NCI-H1417 treated with DMSO at 0.1 percent for 48 hours (cell line): ENCODE results near the gene USO1.
"Not testable (repeated sequence)": the region's sequence is repeated elsewhere in the genome, so short reads cannot be mapped to it uniquely, and the experiment has no call there.

Source experiments
- DNase-seq: peaks from one replicate; lab custom pipeline; 2025; lab: John Stamatoyannopoulos, UW

USO1 gene

DNA sequence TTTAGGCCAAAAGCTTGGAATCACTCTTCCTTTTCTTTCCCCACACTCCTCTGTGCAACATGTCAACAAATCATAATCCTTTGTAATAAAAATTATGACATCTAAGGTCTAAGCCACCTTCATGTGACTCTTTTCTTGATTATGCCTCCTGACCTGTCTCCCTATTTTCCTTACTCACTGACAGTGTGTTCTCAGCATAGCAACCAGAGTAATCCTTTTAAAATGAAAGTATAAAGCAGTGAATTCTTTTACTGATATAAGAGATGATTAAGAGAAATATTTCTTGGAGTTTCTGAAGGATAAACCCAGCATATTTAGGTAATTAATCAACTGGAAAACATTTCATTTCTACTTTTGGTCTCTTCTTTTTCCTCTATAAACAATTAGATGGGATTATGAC is 44.7 kb downstream of the USO1 start:
- no peak for DNase-seq

DNA sequence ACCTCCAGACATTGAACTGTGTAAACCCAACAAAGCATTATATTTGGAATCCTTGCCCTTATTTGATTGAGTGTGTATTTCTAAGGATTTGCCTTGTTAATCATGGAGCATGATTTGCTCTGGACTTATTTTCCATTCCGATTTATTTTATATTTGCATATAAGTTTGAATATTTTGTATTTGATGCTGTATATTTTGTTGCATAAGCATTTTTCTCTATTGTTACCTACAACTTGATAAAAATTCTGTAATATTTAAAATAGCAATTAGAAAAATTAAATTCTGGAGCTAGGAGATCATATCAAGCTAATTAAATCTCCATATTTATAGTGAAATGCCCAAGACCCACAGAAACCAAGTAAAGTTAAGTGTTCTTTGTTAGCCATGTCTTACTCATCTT is 47.2 kb downstream of the USO1 start:
- DNase-seq = no peak

DNA sequence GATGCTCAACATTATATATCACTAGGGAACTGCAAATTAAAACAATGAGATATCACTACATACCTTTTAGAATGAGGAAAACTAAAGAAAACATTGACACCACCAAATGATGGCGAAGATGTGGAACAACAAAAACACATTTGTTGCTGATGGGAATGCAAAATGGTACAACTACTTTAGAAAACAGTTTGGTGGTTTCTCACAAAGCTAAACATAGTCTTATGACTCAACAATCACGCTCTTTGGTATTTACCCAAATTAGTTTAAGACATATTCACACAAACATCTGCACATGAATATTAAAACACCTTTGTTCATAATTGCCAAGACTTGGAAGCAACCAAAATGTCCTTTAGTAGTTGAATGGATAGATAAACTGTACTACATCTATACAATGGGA is 53.2 kb downstream of the USO1 start:
- DNase-seq = no peak

DNA sequence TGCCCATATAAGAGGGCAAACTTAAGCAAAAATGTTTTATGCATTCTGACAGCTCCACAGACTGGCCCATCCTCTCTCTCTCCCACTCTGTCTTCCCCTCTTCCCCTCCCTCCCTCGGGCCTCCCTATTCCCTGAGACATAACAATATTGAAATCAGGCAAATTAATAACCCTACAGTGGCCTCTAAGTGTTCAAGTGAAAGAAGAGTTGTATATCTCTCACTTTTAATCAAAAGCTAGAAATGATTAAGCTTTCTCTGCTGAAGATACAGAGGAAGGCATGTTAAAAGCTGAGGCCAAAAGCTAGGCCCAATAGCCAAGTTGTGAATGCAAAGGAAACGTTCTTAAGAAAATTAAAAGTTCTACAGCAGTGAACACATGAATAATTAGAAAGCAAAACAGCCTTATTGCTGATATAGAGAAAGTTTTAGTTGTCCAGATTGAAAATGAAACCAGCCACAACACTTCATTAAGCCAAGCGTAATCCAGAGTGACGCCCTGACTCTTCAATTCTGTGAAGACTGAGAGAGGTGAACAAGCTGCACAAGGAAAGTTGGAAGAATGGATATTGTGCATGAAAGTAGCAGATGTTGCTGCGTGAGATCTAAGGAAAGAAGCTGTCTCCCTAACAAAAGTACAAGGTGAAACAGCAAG is 54.9 kb downstream of the USO1 start:
- no peak for DNase-seq

DNA sequence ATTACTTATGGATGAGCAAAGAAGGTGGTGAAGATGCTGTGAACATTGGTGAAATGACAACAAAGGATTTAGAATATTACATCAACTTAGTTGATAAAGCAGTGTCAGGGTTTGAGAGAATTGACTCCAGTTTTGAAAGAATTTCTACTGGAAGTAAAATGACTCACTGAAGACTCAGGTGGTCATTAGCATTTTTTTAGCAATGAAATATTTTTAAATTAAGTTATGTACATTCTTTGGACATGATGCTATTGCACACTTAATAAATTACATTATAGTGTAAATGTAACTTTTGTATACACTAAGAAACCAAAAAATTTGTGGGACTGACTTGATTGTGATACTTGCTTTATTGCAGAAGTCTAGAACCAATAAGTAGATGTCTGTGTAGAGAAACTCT is 56.9 kb downstream of the USO1 start:
- DNase-seq = no peak

DNA sequence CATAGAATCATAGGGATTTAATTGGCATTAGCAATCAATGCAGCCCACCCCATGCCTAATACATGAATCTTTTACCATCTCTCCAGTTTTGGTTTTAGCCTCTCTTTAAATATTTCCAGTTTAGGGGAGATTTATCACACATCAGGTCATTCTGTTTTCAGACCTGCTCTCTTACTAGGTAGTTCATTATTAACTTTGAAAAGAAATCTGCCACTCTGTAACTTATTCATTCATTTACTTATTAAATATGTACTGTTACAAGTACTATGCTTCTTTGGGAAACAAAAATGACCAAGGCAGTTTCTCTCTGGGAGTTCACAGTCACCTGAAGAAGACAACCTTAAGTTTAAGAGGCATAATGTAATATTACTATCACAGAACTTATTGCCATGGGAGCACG is 62.1 kb downstream of the USO1 start:
- no peak for DNase-seq

DNA sequence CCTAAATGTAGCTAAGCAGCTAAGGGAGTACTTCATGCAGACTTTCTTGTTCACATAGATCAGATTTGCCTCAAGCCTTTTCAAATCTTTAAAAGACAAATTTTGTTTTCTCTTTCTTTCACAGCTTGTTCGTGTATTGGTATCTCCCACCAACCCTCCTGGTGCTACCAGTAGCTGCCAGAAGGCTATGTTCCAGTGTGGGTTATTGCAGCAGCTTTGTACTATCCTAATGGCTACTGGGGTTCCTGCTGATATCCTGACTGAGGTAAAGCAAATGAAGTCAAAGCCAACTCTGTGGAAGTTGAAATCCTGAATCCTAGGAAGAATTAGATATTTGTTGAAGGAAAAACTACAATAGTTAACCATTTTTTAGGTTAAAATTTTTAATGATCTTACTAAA is 62.6 kb downstream of the USO1 start:
- no peak for DNase-seq

DNA sequence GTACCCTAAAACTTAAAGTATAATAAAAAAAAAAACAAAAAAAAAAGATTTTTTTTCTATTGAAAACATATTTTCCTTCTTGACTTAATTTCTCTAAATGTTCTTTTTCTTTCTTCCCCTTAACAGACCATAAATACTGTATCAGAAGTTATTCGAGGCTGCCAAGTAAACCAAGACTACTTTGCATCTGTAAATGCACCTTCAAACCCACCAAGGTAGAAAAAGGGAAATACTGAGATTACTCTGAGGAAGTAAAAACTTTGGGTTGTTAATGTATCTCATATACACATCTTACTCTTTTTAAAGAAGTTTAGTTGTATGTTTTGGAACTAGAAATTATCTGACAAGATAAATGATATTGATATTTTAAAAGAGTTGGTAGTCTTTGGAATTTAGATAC is 65.6 kb downstream of the USO1 start:
- DNase-seq = no peak

DNA sequence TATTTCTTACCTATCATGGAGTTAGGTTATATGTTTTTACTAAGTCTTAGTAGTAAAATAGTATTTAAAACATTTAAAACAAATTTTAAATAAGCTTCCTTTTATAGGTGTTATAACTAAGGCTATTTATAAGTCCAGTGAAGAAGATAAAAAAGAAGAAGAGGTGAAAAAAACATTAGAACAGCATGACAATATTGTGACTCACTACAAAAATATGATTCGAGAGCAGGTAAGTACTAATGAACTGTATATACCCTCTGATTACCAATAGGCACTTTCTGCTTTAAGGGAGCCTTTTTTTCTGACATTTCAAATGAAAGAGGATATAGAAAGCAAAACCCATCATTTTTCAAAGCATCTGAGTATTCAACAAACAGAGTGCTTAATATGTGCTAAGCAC is 76.6 kb downstream of the USO1 start:
- DNase-seq = no peak

DNA sequence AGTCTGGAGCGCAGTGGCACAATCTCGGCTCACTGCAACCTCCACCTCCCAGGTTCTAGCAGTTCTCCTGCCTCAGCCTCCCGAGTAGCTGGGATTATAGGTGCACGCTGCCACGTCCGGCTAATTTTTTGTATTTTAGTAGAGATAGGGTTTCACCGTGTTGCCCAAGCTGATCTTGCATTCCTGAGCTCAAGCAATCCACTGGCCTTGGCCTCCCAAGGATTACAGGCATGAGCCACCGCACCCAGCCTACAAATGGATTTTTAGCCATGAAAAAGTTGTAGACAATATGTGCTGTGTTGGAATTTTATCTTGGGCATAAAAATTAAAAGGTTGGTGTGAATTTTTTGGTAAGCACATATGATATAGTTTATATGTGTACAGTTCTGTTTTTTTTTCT is 81.7 kb downstream of the USO1 start:
- not testable (repeated sequence) for DNase-seq

DNA sequence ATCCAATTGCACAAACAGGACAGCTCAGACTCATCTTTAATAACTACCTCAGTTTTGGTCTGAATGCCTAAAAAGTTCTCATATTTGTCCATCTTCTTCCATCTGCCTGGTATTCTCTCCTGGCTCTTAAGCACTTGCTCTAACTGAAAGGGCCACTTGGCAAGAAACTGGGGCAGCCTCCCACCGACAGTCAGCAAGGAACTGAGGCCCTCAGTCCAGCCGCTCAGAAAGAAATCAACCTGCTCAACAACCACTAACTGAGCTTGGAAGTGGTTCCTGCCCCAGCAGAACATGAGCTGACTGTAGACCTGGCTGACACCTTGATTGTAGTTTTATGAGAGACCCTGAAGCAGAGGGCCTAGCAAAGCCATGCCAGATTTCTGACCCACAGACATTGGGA is 93.5 kb downstream of the USO1 start:
- no peak for DNase-seq

DNA sequence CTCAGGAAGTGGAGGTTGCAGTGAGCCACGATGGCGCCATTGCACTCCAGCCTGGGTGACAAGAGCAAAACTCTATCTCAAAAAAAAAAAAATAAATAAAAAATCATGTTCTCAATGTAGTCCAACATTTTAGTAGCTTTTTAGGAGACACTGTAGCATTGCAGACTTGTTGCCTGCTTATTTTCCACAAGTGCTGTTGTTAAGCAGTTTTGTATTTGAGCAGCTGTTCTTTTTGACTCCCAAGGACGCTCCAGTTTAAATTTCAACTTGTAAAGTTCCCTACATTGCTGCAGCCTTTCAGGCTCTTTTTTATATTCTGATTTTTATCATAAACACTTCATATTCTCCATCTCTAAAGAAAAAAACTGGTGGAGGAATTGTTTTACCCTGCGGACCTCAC is 94.7 kb downstream of the USO1 start:
- no peak for DNase-seq

DNA sequence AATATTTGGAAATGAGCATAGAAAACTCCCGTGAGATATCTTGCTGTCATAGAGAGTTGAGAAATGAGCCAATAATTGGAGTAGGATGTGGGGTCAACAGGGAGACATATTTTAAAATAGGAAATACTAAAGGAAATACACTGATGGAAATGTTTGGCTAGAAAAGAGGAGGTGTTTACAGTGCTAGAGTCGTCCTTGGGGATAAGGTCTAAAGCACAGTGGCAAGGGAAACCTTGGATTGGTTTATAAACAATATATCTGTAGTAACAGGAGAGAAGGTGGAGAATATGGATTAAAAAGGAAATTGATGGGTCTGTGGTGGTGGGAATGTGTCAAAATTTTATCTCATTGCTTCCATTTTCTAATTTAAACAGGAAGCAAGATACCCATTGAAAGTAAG is 95.8 kb downstream of the USO1 start:
- DNase-seq = no peak

DNA sequence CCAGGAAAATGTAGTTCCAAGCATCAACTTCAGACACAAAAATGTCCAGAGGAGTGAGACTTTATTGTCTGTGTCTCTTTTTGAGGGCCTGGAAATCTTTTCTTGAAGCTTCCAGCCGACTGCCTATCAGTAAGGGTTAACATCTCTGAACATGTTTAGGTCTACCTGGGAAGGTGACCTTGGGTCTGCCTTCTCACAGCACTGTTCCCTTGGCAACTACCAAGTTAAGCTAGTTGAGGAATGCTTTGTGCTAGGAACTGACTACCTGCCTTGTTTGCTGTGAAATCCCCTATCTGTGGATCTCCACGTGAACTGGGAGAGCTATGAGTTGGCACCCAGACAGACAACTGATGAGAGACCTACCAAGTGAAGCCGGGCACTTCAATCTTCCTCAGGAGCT is 96.3 kb downstream of the USO1 start:
- no peak for DNase-seq

DNA sequence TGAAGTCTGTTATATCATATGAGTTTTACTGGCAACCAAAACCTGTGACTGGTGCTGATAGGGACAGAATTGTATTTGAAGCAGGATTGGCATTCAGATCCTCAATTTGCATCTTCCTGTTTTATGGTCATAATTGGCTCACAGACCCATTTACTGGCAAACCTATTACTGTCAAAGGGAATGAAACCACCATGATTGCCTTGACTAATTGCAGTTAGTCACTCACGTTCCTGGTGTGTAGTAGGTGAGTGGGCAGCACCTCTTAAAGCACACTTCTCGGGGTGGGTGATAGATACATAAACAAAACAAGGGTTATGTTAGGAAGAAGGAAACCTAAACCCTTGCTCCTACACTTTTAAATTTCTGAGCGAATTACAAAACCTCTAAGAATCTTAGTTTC is 96.8 kb downstream of the USO1 start:
- no peak for DNase-seq

DNA sequence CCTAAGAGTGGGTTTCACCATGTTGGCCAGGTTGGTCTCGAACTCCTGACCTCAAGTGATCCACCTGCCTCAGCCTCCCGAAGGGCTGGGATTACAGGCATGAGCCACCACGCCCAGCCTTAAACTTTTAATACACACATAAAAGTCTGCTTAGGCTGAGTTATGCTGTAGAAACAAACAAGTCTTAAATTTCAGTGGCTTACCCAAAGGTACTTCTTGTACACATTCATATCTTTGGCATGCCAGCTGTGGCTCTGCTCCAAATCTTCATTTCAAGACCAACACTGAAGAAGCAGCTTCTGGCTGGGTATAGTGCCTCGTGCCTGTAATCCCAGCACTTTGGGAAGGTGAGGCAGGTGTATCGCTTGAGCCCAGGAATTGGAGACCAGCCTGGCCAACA is 97.6 kb downstream of the USO1 start:
- no peak for DNase-seq

DNA sequence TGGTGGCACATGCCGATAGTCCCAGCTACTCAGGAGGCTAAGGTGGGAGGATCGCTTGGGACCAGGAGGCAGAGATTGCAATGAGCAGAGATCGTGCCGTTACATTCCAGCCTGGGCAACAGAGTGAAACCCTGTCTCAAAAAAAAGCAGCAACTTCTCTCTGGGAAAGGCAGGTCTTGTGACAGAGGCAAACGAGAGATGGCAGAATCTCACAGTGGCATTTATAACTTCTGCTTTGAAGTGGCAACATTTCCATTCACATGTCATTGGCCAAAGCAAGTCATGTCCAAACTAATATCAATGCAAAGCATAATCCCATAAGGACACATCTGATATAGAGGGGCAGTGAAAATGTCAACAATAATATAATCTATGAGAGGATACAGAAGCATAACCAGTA is 98.0 kb downstream of the USO1 start:
- no peak for DNase-seq

DNA sequence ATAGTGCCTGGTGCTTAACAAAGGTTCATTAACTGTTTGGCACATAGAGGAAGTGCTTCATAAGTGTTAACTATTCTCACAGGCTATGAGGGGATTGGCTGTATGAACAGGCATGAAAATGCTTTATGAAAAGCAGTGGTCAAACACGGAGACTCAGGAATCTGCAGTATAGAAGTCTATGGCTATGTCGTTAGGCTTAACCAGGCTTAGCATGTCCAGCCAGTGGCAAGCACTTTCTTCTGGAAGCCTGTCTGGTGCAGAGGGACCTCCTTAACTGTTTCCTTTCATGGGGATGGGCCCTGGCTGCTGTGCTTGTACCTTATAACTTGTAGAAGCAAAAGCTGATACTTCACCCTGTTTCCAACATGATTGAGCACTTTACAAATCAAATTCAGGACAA is 99.4 kb downstream of the USO1 start:
- DNase-seq = no peak

DNA sequence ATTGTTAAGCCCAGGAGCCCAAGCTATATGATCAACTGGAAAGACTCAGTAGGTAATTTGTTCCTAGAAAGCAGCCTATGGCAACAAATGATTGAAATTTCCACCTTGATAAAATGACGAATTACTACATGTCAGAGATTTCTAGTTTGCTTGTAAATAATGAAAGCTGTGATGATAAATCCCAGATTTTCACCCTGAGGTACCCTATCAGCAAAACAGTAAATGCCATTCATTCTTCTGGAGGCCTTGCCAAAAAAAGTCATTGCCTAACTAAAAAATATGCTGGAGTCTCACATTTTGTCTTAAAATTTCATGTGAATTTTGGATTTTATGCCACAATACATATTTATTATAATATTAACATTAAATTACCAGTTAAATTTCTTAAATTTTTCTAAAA is 106.5 kb downstream of the USO1 start:
- no peak for DNase-seq

DNA sequence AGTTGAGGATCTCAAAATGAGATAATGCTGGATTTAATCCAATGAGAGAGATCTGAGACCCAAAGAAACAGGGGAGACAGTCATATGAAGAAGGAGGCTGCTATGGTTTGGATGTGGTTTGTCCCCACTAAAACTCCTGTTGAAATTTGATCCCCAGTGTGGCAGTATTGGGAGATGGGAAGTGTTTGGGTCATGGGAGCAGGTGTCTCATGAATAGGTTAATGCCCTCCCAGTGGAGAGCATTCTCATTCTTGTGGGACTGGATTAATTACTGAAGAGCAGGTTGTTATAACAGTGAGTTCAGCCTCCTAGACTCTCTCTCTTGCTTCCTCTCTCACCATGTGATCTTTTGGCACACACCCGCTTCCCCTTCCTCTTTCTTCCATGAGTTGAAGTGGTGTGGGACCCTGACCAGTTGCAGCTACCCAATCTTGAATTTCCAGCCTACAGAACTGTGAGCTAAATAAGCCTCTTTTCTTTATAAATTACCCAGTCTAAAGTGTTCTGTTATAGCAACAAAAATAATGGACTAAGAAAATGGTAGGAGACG is 107.6 kb downstream of the USO1 start:
- DNase-seq = no peak

DNA sequence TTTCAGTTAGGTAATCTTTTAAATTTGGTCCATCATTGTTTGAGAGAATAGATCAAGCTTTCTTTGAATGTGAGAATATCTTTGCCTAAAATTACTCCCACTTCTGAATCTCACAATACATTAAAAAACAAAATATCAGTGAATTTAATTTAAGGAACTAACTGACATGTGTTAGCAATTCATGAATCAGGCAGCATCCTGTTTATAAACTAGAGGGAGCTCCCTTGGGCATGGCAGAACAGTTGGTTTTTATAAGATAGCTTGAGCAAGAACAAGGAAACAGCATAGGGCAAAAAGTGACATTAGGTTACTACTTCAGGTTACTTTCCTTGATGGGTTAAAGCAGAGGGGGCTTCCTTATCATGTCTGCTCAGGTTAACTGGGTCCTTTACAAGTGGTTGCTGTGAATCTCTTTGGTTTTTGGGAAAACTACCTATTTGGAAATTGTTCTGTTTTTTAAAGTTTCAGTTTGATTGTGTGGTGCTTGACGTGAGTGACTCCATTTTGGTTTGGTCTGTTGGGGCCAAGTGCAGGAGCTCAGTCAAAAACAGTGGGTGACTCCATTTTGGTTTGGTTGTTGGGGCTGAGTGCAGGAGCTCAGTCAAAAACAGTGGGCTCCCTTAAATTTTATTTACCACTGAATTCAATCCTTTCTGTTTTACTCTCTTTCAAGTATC is 109.9 kb downstream of the USO1 start:
- no peak for DNase-seq

DNA sequence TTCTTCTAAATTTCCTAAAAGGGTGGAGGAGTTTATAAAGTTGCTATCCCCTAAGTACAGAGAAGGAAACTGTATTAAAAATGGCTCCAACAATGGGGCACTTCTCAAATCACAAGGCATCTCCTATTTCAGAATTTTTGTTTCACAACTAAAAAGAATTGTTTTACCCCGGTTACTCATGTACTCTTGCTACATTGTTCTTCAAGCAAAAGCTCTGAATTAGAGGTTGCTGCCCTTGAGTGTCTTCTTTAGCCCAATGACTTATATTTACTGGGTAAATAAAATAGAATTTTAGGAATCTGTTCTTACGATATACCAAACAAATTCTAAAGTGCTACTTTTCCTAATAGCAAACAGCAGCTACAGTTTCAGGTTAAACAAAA is 110.4 kb downstream of the USO1 start:
- DNase-seq = no peak

DNA sequence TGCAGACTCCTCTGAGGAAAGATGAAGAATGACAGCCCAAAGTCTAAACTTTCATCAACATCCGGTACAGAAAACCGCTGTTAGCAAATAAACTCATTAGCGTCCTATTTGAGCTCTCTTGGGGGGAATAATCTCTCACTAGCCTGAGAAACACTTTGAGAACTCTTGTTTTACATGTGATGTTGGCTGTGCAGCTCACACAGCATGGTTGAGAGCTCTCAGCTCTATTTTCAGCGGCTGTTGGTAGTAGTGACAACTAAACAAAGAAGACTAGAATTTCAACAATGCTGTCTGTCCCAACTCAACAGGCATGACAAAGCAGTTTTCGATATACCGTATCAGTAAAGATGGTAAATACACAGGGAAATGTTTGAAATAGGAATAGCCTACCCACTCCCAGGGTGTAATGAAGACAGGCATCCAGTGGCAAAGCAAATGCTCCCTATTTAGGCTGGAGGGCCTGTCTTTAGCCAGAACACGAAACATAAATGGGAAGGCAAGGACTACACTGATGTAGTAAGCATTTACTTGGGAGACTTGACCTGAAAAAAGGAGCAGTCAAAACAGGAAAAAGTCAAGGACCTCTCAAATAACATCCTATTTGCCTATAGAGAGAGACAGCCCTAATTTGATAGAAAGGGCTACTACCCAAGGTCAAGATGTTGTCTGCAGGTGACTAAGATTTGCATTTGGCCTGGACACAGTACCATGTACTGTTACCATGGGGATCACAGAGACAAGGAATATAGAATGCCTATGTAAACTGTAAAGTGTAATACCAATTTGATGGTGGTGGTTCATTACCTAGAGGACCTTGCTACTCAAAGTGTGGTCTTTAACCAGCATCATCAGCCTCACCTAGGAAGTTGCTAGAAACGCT is 117.5 kb downstream of the USO1 start:
- DNase-seq = no peak
